PC-3 (cell line): ENCODE results near the gene PROSER2. TPM values are rescaled to one million over a fixed set of nuclear protein-coding genes. Genes with fewer than 3 reads are reported as not detected.
A peak's percentile ranks its signal among the peaks of the same experiment; 100 is the strongest.

Experiments used
- ATAC-seq: fragments of 200-7000 bp; cut with Tn5 transposase; 2 replicates; pipeline ENCODE4 v1.9.1; 2020; ENCODE audit warnings: mild to moderate bottlenecking, moderate library complexity
- Bru-seq: library from RNA; stranded (reverse); fragments of 400-500 nt; gene quantifications from one replicate; lab custom pipeline; 2021; lab: Mats Ljungman, UMichigan
- BruChase-seq, 2 experiments: library from RNA; stranded (reverse); fragments of 400-500 nt; gene quantifications; one replicate each; lab custom pipeline; 2021; lab: Mats Ljungman, UMichigan
- BruUV-seq: library from RNA; stranded (reverse); fragments of 400-500 nt; replicated peaks from 2 replicates; lab custom pipeline; 2021; lab: Mats Ljungman, UMichigan
- CTCF ChIA-PET: fragments of 300-600 bp; sonication (Branson Sonifier 250); formaldehyde crosslinking; loops from one replicate; lab custom pipeline; 2022; ENCODE audit warnings: antibody characterized with exemption; lab: Charles Lee
- POLR2A ChIA-PET: fragments of 300-600 bp; sonication (Branson Sonifier 250); formaldehyde crosslinking; loops from one replicate; lab custom pipeline; 2022; ENCODE audit warnings: antibody characterized with exemption; ENCODE audit not compliant: unreplicated experiment; lab: Charles Lee
- DNase-seq: peaks from one replicate; pipeline ENCODE4 v3.0.0-alpha.2; 2015
- H2AFZ ChIP-seq: fragments of 300-600 bp; sonication (generic); 2 replicates; pipeline ENCODE4 v1.6.0; 2016; ENCODE audit warnings: antibody characterized with exemption, low read length
- H3F3A ChIP-seq: fragments of 300-600 bp; sonication (generic); one replicate; pipeline ENCODE4 v1.6.0; 2017; ENCODE audit warnings: antibody characterized with exemption, low read length, control low read depth, mild to moderate bottlenecking; ENCODE audit not compliant: unreplicated experiment
- H3K27ac ChIP-seq: fragments of 300-600 bp; sonication (generic); 2 replicates; pipeline ENCODE4 v1.5.1; 2016; ENCODE audit warnings: mild to moderate bottlenecking, low read length
- H3K27me3 ChIP-seq: fragments of 300-600 bp; sonication (generic); 2 replicates; pipeline ENCODE4 v1.6.1; 2016; ENCODE audit warnings: low read length, mixed read lengths
- H3K36me3 ChIP-seq: fragments of 300-600 bp; sonication (generic); 2 replicates; pipeline ENCODE4 v1.6.1; 2016; ENCODE audit warnings: low read depth, mixed run types, low read length, mixed read lengths
- H3K4me1 ChIP-seq: fragments of 300-600 bp; sonication (generic); 2 replicates; pipeline ENCODE4 v1.5.1; 2016; ENCODE audit warnings: low read length; ENCODE audit not compliant: insufficient read depth
- H3K4me2 ChIP-seq: fragments of 300-600 bp; sonication (generic); 2 replicates; pipeline ENCODE4 v1.6.0; 2016; ENCODE audit warnings: low read length
- H3K4me3 ChIP-seq: fragments of 300-600 bp; sonication (generic); 2 replicates; pipeline ENCODE4 v1.5.1; 2016; ENCODE audit warnings: mild to moderate bottlenecking, low read length, mixed read lengths
- H3K79me2 ChIP-seq: fragments of 300-600 bp; sonication (generic); 2 replicates; pipeline ENCODE4 v1.6.1; 2017; ENCODE audit warnings: low read length, mixed read lengths
- H3K9ac ChIP-seq: fragments of 300-600 bp; sonication (generic); 2 replicates; pipeline ENCODE4 v1.6.0; 2016; ENCODE audit warnings: mild to moderate bottlenecking, low read length
- H3K9me2 ChIP-seq: fragments of 300-600 bp; sonication (generic); replicated peaks from 2 replicates; pipeline ENCODE4 v1.6.1; 2016; ENCODE audit warnings: mixed run types, low read length, mixed read lengths
- H3K9me3 ChIP-seq: fragments of 300-600 bp; sonication (generic); 2 replicates; pipeline ENCODE4 v1.6.1; 2016; ENCODE audit warnings: low read length, mixed read lengths
- H4K20me1 ChIP-seq: fragments of 300-600 bp; sonication (generic); 2 replicates; pipeline ENCODE4 v1.6.1; 2016; ENCODE audit warnings: low read length, mixed read lengths
- CTCF ChIP-seq: fragments of 300-600 bp; sonication (generic); conservative IDR thresholded peaks from 2 replicates; pipeline ENCODE4 v1.5.1; 2017; ENCODE audit warnings: antibody characterized with exemption, low read depth, mild to moderate bottlenecking, low read length
- EZH2 ChIP-seq: fragments of 300-600 bp; sonication (generic); IDR thresholded peaks from one replicate; pipeline ENCODE4 v1.6.1; 2017; ENCODE audit warnings: antibody characterized with exemption, mild to moderate bottlenecking, low read length; ENCODE audit not compliant: unreplicated experiment
- EZH2phosphoT487 ChIP-seq: fragments of 300-600 bp; sonication (generic); IDR thresholded peaks from 2 replicates; pipeline ENCODE4 v1.6.1; 2018; ENCODE audit warnings: mild to moderate bottlenecking, antibody characterized with exemption, low read length, borderline replicate concordance
- intact Hi-C: fragments of 100-400 bp; cut with micrococcal nuclease; formaldehyde crosslinking; loops from 2 replicates; pipeline ENCODE4 v1.9.0; 2023
- long read RNA-seq: library from polyadenylated mRNA; unstranded; transcript quantifications from one replicate; pipeline ENCODE4 v2.0.0, GENCODE V29; 2021; ENCODE audit not compliant: unreplicated experiment
- total RNA-seq: library from RNA; depleted of rRNA; stranded (reverse); fragments of >200 nt; gene quantifications from 2 replicates; pipeline ENCODE4 v1.2.3, GENCODE V29; 2014; rRNA removed

The PROSER2 gene
- total RNA-seq (52.5 and 66.0 TPM in 2 replicates), Bru-seq, nascent RNA (percentile 87 among the genes with signal in this experiment), BruChase-seq, experiment 1, labeled RNA remaining after a 6-hour chase (percentile 69 among the genes with signal in this experiment), BruChase-seq, experiment 2, labeled RNA remaining after a 2-hour chase (percentile 65 among the genes with signal in this experiment)
- long read RNA-seq, transcript PROSER2-201 (4 exons, 3,333 nt): minor isoform, 16 of 65 reads
- long read RNA-seq, transcript PROSER2-202 (1 exons, 1,232 nt): major isoform, 32 of 65 reads
- long read RNA-seq, partial matches to known transcripts: 14 of 65 reads
- long read RNA-seq, other reads (novel, unspliced or antisense): 3 of 65 reads

GRCh38 chr10:11823122-11823988 lies at the start of gene PROSER2:
TSS of gene PROSER2 (plus strand) at chr10:11823356. CDS start at chr10:11852078, 28,722 bp downstream.
- Histone ChIP-seq H4K20me1 (peaks cover 12% of the 10 kb centered on the region; the same call in 1 of the 2 replicates), H3K9me3 (no peaks in the 10 kb centered on the region), H3K27ac (peak within 1 kb of the TSS; percentile 62), H3K27me3 (no peaks in the 10 kb centered on the region), H3K9me2 (no peaks in the 10 kb centered on the region), H3F3A (no peaks in the 10 kb centered on the region), H3K4me2 (peak within 1 kb of the TSS; percentile 93), H2AFZ (peak within 1 kb of the TSS; percentile 77), H3K4me1 (peaks cover 24% of the 10 kb centered on the region), H3K79me2 (peaks cover 52% of the 10 kb centered on the region), H3K36me3 (no peaks in the 10 kb centered on the region), H3K9ac (peak within 1 kb of the TSS; percentile 85), H3K4me3 (peak within 1 kb of the TSS; percentile 91)
- intact Hi-C loops: no loop called here
- TF ChIP-seq EZH2: no peak
- no peak for TF ChIP-seq EZH2phosphoT487
- TF ChIP-seq CTCF: no peak
- ChIA-PET POLR2A (no interaction called here), CTCF (interaction anchor here (1.2 kb wide), 1 partner anchor 40 kb away, joined by 3 read pairs; no protein-coding TSS in a partner anchor)
- peak; percentile 61 for DNase-seq
- ATAC-seq: peak; percentile 59
- BruUV-seq: no TSS peak

GRCh38 chr10:11773761-11774441 lies 49.3 kb upstream of the PROSER2 start:
- no peaks in the 10 kb centered on the region for H4K20me1 ChIP-seq
- H3K4me3 ChIP-seq: no peak overlapping the region
- no peak for DNase-seq
- ChIA-PET POLR2A (no interaction called here), CTCF (no interaction called here)
- BruUV-seq: no TSS peak
- H2AFZ ChIP-seq: no peak overlapping the region
- no peaks in the 10 kb centered on the region for H3K4me1 ChIP-seq
- H3K27me3 ChIP-seq: no peaks in the 10 kb centered on the region
- no peaks in the 10 kb centered on the region for H3K9me2 ChIP-seq
- H3K9ac ChIP-seq: no peak overlapping the region
- no peak overlapping the region for H3K4me2 ChIP-seq
- H3K79me2 ChIP-seq: no peaks in the 10 kb centered on the region
- no peaks in the 10 kb centered on the region for H3K36me3 ChIP-seq
- H3F3A ChIP-seq: no peaks in the 10 kb centered on the region
- no peak overlapping the region for H3K27ac ChIP-seq
- ATAC-seq: no peak
- no peaks in the 10 kb centered on the region for H3K9me3 ChIP-seq
- intact Hi-C loops: no loop called here
- no peak for TF ChIP-seq EZH2
- TF ChIP-seq CTCF: no peak
- no peak for TF ChIP-seq EZH2phosphoT487
